ENCODE data around the gene C16orf54.
"Not testable (repeated sequence)": the region's sequence is repeated elsewhere in the genome, so short reads cannot be mapped to it uniquely, and the experiment has no call there.

C16orf54 gene

GRCh38 chr16:29767062-29767461 lies 21.3 kb upstream of the C16orf54 start:
- DNase-seq (ENCODE audit: low read depth), result no peak

DNA sequence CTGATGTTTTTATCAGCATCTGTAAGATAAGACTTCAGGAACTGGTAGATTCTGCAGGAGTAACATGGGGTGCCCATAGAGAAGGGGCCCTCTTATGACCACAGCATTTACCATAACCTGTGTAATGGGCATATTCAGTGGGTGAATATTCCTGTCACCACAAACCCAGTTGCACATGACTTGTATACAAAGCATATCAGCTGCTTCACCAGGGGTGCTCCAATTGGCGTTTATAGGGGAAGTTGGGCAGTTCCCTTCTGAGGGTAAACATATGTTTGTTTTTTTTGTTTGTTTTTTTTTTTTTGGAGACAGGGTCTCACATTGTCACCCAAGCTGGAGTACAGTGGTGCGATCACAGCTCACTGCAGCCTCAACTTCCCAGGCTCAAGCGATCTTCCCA lies 20.8 kb upstream of the C16orf54 start:
- no peak for DNase-seq (ENCODE audit: low read depth)

DNA sequence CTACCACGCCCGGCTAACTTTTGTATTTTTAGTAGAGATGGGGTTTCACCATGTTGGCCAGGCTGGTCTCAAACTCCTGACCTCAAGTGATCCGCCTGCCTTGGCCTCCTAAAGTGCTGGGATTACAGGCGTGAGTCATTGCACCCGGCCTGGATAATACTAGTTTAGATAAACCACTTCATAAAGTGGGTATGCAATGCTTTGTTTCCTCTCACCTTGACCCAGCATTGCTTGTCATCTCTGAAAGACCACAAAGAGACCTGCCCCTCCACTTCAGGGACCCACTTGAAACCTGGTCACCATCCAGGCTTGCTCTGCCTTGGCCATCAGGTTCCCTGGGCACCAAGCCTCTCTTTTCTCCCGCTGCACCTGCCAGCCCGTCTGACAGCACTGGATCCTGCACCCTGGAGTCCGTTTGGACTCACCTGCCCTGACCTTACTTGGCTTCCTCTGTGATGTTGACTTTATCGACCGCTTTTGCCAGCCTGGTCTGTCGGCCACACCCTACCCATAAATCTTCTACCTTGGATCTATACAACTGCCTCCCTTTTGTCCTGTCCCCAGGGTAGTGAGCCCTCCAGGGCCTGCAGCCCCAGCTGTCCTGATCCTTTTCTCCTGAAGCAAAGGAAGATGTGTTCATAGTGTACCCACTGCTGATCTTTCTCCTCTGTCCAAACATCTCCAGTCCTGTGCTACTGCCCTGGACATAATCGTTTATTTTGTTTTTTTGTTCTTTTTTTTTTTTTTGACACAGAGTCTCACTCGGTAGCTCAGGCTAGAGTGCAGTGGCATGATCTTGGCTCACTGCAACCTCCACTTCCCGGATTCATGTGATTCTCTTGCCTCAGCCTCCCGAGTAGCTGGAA lies 19.6 kb upstream of the C16orf54 start:
- no peak for DNase-seq (ENCODE audit: low read depth)

- DNase-seq (ENCODE audit: low read depth), result no peak
These were observed 17.5 kb upstream of the C16orf54 start for GRCh38 chr16:29763326-29763725.

- no peak for DNase-seq (ENCODE audit: low read depth)
These were observed 16.1 kb upstream of the C16orf54 start for GRCh38 chr16:29761882-29762281.

GRCh38 chr16:29761280-29761651 lies 15.5 kb upstream of the C16orf54 start:
- DNase-seq (ENCODE audit: low read depth), result not testable (repeated sequence)

DNA sequence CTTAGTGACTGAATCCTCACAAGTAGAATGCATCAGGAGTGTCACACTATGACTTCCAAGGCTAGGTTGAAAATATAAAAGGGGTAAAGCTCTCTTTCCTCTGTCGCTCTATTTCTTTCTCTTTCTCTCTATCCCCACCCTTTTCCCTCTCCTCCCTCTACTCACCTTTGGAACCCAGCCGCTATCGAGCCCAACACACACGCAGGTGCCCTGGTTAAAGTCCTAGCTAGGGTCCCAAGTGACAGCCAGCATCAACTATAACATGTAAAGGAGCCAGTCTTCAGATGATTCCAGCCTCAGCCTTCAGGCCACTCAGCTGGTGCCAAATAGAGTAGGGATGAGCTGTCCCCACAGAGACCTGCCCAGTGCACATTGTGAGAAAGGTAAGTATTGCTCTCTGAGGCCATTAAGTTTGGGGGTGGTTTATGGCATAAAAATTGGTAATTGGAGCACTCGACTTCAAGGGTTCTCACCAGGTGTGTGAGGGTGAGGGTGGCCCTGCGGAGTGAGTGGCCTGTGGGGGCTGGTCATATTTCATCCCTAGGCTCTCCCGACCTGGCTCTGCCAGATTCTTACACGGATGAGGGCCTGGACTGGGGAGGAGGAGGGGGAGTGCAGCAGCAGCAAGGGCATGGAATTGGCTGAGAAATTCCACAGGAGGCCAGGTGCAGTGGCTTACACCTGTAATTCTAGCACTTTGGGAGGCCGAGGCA lies 14.9 kb upstream of the C16orf54 start:
- no peak for DNase-seq (ENCODE audit: low read depth)

- DNase-seq (ENCODE audit: low read depth), result no peak
These were observed 12.2 kb upstream of the C16orf54 start for GRCh38 chr16:29757950-29758466.

- DNase-seq (ENCODE audit: low read depth), result not testable (repeated sequence)
These were observed 11.3 kb upstream of the C16orf54 start for GRCh38 chr16:29757086-29757485.

DNA sequence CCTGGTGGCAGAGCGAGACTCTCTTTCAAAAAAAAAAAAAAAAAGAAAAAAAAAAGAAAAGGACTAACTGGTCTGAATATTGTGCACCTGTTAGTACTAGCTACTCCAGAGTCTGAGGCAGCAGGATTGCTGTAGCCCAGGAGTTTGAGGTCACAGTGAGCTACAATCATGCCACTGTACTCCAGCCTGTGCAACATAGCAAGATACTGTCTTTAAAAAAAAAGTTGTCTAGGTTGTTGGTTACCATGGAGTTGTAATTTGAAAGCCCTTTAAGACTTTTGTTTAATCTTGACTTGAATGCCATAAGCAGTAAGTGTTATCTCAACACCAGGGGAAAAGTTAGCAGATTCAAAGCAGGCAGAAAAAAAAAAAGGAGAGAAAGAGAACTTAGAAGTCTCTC lies 10.9 kb upstream of the C16orf54 start:
- no peak for DNase-seq (ENCODE audit: low read depth)

GRCh38 chr16:29753516-29753915 lies 7.7 kb upstream of the C16orf54 start:
- DNase-seq (ENCODE audit: low read depth), result no peak

DNA sequence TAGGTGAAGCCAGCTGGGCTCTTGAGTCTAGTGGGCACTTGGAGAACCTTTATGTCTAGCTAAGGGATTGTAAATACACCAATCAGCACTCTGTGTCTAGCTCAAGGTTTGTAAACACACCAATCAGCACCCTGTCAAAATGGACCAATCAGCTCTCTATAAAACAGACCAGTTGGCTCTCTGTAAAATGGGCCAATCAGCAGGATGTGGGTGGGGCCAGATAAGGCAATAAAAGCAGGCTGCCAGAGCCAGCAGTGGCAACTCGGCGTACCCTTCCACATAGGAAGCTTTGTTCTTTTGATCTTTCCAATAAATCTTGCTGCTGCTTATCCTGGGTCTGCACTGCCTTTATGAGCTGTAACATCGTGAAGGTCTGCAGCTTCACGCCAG lies 3.0 kb upstream of the C16orf54 start:
- not testable (repeated sequence) for DNase-seq (ENCODE audit: low read depth)

DNA sequence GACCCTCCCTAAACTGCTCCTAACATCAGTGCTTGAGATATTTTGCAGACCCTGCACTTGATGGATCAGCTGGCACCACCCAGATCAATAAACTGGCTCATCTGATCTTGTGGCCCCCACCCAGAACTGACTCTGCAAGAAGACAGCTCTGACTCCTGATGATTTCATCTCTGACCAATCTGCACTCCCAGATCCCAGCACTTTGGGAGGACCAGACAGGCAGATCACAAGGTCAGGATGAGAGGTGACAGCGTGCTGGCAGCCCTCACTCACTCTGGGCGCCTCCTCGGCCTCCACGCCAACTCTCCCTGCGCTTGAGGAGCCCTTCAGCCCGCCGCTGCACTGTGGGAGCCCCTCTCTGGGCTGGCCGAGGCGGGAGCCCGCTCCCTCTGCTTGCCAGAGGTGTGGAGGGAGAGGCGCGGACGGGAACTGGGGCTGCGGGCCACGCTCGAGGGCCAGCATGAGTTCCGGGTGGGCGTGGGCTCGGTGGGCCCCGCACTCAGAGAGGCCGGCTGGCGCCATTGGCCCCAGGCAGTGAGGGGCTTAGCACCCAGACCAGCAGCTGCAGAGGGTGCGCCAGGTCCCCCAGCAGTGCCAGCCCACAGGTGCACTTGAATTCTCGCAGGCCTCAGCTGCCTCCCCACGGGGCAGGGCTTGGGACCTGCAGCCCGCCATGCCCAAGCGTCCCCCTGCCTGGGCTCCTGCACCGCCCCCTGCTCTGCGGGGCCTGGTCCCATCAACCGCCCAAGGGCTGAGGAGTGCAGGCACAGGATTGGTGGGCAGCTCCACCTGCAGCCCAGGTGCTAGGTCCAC lies 2.4 kb upstream of the C16orf54 start:
- no peak for DNase-seq (ENCODE audit: low read depth)

- DNase-seq (ENCODE audit: low read depth), result not testable (repeated sequence)
These were observed 728 bp upstream of the C16orf54 start for GRCh38 chr16:29746518-29746917.

DNA sequence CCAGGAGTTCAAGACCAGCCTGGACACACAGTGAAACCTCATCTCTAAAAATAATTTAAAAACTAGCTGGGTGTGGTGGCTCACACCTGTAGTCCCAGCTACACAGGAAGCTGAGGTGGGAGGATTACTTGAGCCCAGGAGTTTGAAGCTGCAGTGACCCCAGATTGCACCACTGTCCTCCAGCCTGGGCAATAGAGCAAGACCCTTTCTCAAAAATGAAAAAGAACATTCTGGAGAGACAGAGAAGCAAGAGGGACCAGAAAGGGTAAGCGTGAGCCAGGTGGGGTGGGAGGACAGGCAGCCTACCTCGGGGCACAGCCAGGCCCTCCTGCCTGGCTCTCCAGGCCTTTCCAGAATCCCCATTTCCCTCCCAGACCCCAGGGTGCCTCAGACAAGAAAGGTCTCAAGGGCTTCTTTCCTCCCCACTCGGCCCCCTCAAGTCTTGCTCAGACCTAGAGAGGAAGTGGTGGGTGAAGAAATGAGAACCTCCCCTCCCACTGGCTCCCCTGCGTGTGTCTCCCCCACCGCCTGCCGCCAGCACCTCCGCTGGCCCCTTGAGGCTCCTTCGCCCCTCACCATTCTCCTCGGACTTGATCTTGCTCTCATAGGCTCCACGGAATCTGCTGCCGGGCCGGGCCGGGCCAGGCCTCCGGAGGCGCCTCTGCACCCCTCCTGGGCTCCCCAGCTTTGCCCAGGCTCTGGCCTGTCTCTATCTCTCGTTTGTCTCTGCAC lies 503 bp downstream of the C16orf54 start:
- DNase-seq (ENCODE audit: low read depth), result peak; percentile 45

GRCh38 chr16:29744541-29745101 lies 1.2 kb downstream of the C16orf54 start:
- no peak for DNase-seq (ENCODE audit: low read depth)

DNA sequence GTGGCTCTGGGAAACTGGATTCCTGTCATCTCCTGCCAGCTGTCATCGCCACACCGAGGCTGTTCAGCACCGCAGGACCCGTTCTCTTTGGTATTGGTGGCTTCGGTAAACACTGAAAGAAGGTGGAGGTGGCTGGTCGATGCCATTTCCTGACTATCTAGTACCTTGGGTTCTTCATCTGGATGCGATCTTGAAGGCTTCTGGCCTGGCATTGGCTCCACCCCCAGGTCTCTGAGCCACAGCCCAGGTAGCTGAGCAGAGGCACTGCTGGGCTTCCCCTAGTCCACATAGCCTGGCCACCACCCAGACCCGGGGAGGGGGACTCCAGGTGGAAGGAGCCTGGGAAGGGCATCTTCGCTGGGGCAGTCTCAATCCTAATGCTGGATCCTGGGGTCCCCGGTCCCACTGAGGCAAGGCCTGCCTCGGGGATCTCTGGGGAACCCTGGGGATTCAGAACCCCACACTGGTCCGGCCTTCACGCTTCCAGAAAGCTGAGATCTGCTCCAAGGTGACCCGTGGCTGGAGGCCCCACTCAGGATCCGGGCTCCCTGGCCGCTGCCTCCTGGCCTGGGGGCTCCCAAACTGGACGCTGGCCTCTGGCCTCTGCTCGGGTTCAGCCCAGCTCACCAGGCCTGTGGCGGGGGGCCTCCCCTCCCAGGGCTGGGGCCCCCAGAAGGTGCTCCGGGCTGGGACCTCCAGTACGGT lies 1.8 kb downstream of the C16orf54 start:
- DNase-seq (ENCODE audit: low read depth), result peak; percentile 27

- DNase-seq (ENCODE audit: low read depth), result no peak
These were observed 2.3 kb downstream of the C16orf54 start for GRCh38 chr16:29743475-29743826.

- DNase-seq (ENCODE audit: low read depth), result no peak
These were observed 3.0 kb downstream of the C16orf54 start for GRCh38 chr16:29742683-29743275.

- not testable (repeated sequence) for DNase-seq (ENCODE audit: low read depth)
These were observed 5.2 kb downstream of the C16orf54 start for GRCh38 chr16:29740630-29741015.

Measured in activated T-helper 9 cell treated with anti-CD3 and anti-CD28 coated beads, Interleukin-2, amount 50 U/mL, for 16 hours (primary cell).